ENCODE measurements around the gene XPO4.

DNA sequence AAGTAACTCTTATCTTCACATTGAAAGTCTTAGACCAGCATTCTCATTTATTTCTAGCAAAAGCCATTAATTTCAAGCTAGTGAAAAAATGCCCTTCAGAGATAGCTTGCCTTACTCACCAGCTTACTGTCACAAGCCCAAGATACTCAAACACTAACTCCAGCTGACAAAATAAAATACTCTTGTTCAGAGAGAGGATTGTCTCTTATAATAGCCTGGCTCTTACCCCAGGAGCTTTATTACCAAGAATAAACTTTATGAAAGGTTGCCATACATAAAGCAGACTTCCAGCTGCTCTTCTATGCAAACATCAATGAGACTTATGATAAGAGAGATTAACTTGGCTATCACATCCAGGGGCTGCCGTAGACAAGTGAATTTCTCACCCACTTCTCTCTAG lies 53.6 kb downstream of the XPO4 start:
- TF ChIP-seq, protein P1, sequence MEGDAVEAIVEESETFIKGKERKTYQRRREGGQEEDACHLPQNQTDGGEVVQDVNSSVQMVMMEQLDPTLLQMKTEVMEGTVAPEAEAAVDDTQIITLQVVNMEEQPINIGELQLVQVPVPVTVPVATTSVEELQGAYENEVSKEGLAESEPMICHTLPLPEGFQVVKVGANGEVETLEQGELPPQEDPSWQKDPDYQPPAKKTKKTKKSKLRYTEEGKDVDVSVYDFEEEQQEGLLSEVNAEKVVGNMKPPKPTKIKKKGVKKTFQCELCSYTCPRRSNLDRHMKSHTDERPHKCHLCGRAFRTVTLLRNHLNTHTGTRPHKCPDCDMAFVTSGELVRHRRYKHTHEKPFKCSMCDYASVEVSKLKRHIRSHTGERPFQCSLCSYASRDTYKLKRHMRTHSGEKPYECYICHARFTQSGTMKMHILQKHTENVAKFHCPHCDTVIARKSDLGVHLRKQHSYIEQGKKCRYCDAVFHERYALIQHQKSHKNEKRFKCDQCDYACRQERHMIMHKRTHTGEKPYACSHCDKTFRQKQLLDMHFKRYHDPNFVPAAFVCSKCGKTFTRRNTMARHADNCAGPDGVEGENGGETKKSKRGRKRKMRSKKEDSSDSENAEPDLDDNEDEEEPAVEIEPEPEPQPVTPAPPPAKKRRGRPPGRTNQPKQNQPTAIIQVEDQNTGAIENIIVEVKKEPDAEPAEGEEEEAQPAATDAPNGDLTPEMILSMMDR (IDR thresholded peaks at IDR 0.05; ENCODE audit: extremely low read depth in 1 of 2, insufficient read depth in 1 of 2, low read depth in 1 of 2, low read length in 2 of 2), result no peak
- TF ChIP-seq POLR2A (IDR thresholded peaks at IDR 0.05; ENCODE audit: low read depth, low read length), result no peak
- TF ChIP-seq, protein P2, sequence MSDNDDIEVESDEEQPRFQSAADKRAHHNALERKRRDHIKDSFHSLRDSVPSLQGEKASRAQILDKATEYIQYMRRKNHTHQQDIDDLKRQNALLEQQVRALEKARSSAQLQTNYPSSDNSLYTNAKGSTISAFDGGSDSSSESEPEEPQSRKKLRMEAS (IDR thresholded peaks at IDR 0.05; ENCODE audit: insufficient read depth, insufficient read length), result no peak
- no peak for TF ChIP-seq POLR2AphosphoS5 (IDR thresholded peaks at IDR 0.05; ENCODE audit: insufficient read depth, low read depth, low read length)
- TF ChIP-seq EZH2 (IDR thresholded peaks at IDR 0.05; ENCODE audit: borderline replicate concordance, low read depth, low read length, severe bottlenecking), result no peak
- TF ChIP-seq JUN (IDR thresholded peaks at IDR 0.05; ENCODE audit: borderline replicate concordance, insufficient read depth, insufficient read length, low read depth), result no peak
- TF ChIP-seq GATA2 (IDR thresholded peaks at IDR 0.05; ENCODE audit: insufficient read depth, insufficient read length, low read depth, low read length), result no peak

Measured in endothelial cell of umbilical vein (primary cell).